Stimulated activated CD4-positive, alpha-beta T cell treated with anti-CD3 and anti-CD28 coated beads, Interleukin-4, amount 100 ng/mL, for 4 hours (primary cell): Measurements from ENCODE around the gene LILRA5.
"Not testable (repeated sequence)": the region's sequence is repeated elsewhere in the genome, so short reads cannot be mapped to it uniquely, and the experiment has no call there.

Experiments
- DNase-seq, 2 experiments: peaks; one replicate each; pipeline ENCODE4 v3.0.0-alpha.2; 2020

Gene LILRA5

GRCh38 chr19:54299515-54299914 lies 13.5 kb downstream of the LILRA5 start:
- DNase-seq, result no peak

GRCh38 chr19:54299126-54299498 lies 13.9 kb downstream of the LILRA5 start:
- DNase-seq, result no peak

- no peak for DNase-seq
These were observed 14.4 kb downstream of the LILRA5 start for GRCh38 chr19:54298357-54299125.

GRCh38 chr19:54297759-54298305 lies 15.1 kb downstream of the LILRA5 start:
- DNase-seq, result no peak

GRCh38 chr19:54294539-54294938 lies 18.4 kb downstream of the LILRA5 start:
- no peak for DNase-seq

GRCh38 chr19:54289160-54289559 lies 23.8 kb downstream of the LILRA5 start:
- DNase-seq, result not testable (repeated sequence)

- no peak for DNase-seq
These were observed 25.5 kb downstream of the LILRA5 start for GRCh38 chr19:54287456-54287855.

GRCh38 chr19:54286283-54286682 lies 26.7 kb downstream of the LILRA5 start:
- DNase-seq, result not testable (repeated sequence)

- DNase-seq, result not testable (repeated sequence)
These were observed 27.4 kb downstream of the LILRA5 start for GRCh38 chr19:54285427-54286056.

- no peak for DNase-seq
These were observed 30.1 kb downstream of the LILRA5 start for GRCh38 chr19:54282686-54283470.

GRCh38 chr19:54281729-54282075 lies 31.3 kb downstream of the LILRA5 start:
- not testable (repeated sequence) for DNase-seq

GRCh38 chr19:54281007-54281728 lies 31.8 kb downstream of the LILRA5 start, which contains the start of gene LILRB2:
TSS of gene LILRB2 (minus strand) at chr19:54281110. CDS start at chr19:54280496, 614 bp downstream.
- DNase-seq, result no peak

- not testable (repeated sequence) for DNase-seq
These were observed 32.5 kb downstream of the LILRA5 start for GRCh38 chr19:54280441-54280840.

GRCh38 chr19:54280025-54280424 lies 32.9 kb downstream of the LILRA5 start:
- not testable (repeated sequence) for DNase-seq

- no peak for DNase-seq
These were observed 33.5 kb downstream of the LILRA5 start for GRCh38 chr19:54279406-54279962.

GRCh38 chr19:54278571-54279195 lies 34.3 kb downstream of the LILRA5 start:
- not testable (repeated sequence) for DNase-seq

- not testable (repeated sequence) for DNase-seq
These were observed 34.9 kb downstream of the LILRA5 start for GRCh38 chr19:54278056-54278455.

- not testable (repeated sequence) for DNase-seq
These were observed 35.8 kb downstream of the LILRA5 start for GRCh38 chr19:54277111-54277615.

GRCh38 chr19:54275951-54276350 lies 37.0 kb downstream of the LILRA5 start:
- DNase-seq, result no peak

GRCh38 chr19:54274516-54274915 lies 38.5 kb downstream of the LILRA5 start:
- DNase-seq, result not testable (repeated sequence)

- DNase-seq, result no peak
These were observed 39.1 kb downstream of the LILRA5 start for GRCh38 chr19:54273821-54274220.
